Neural cell (in vitro differentiated cells): Measurements from ENCODE around the gene SEZ6L2. TPM values are rescaled to one million over a fixed set of nuclear protein-coding genes. Genes with fewer than 3 reads are reported as not detected.
A peak's percentile ranks its signal among the peaks of the same experiment; 100 is the strongest.

Source experiments
- H2AFZ ChIP-seq: fragments of 200-600, 300-800 bp; sonication (generic), shearing (Covaris generic); 2 replicates; pipeline ENCODE4 v1.6.0; 2014; ENCODE audit warnings: low read depth, mild to moderate bottlenecking, antibody characterized with exemption, low read length, moderate library complexity
- H3F3A ChIP-seq: fragments of 200-600 bp; shearing (Covaris generic); 2 replicates; pipeline ENCODE4 v1.6.1; 2016; ENCODE audit warnings: mild to moderate bottlenecking, moderate library complexity, mixed read lengths, antibody characterized with exemption, low read length; ENCODE audit not compliant: insufficient read depth, poor library complexity, severe bottlenecking
- H3K27ac ChIP-seq: fragments of 200-600, 300-800 bp; sonication (generic), shearing (Covaris generic); 2 replicates; pipeline ENCODE4 v1.5.1; 2014; ENCODE audit warnings: mild to moderate bottlenecking, low read length, moderate library complexity
- H3K27me3 ChIP-seq: fragments of 300-800, 200-600 bp; sonication (generic), shearing (Covaris generic); 2 replicates; pipeline ENCODE4 v1.6.0; 2014; ENCODE audit warnings: mild to moderate bottlenecking, low read depth, low read length, moderate library complexity; ENCODE audit not compliant: insufficient read depth
- H3K36me3 ChIP-seq: fragments of 300-800, 200-600 bp; sonication (generic), shearing (Covaris generic); 2 replicates; pipeline ENCODE4 v1.5.1; 2014; ENCODE audit warnings: mild to moderate bottlenecking, antibody characterized with exemption, low read length, moderate library complexity; ENCODE audit not compliant: insufficient read depth
- H3K4me2 ChIP-seq: fragments of 300-800, 200-600 bp; sonication (generic), shearing (Covaris generic); 2 replicates; pipeline ENCODE4 v1.6.0; 2014; ENCODE audit warnings: mild to moderate bottlenecking, low read length
- H3K4me3 ChIP-seq: fragments of 300-800, 200-600 bp; sonication (generic), shearing (Covaris generic); 2 replicates; pipeline ENCODE4 v1.5.1; 2014; ENCODE audit warnings: mild to moderate bottlenecking, low read length, moderate library complexity
- H3K79me2 ChIP-seq: fragments of 200-600 bp; shearing (Covaris generic); replicated peaks from 2 replicates; pipeline ENCODE4 v1.6.0; 2014; ENCODE audit warnings: mild to moderate bottlenecking, low read length, moderate library complexity; ENCODE audit not compliant: insufficient read depth
- H3K9ac ChIP-seq: fragments of 300-800, 200-600 bp; sonication (generic), shearing (Covaris generic); 2 replicates; pipeline ENCODE4 v1.6.1; 2016; ENCODE audit warnings: mild to moderate bottlenecking, low read length, mixed read lengths
- H3K9me2 ChIP-seq: fragments of 200-600 bp; shearing (Covaris generic); 2 replicates; pipeline ENCODE4 v1.6.1; 2016; ENCODE audit warnings: mild to moderate bottlenecking, low read length, mixed read lengths; ENCODE audit not compliant: insufficient read depth
- H3K9me3 ChIP-seq: fragments of 200-600, 300-800 bp; sonication (generic), shearing (Covaris generic); 2 replicates; pipeline ENCODE4 v1.6.1; 2016; ENCODE audit warnings: mild to moderate bottlenecking, mixed run types, low read length, moderate library complexity, mixed read lengths
- H4K20me1 ChIP-seq: fragments of 200-600 bp; shearing (Covaris generic); 2 replicates; pipeline ENCODE4 v1.6.1; 2016; ENCODE audit warnings: mild to moderate bottlenecking, mixed run types; ENCODE audit not compliant: insufficient read depth
- CTCF ChIP-seq: fragments of 450-650 bp; IDR thresholded peaks from 2 replicates; pipeline ENCODE4 v1.5.1; 2014; ENCODE audit warnings: antibody characterized with exemption, mild to moderate bottlenecking, moderate library complexity; ENCODE audit not compliant: poor library complexity, severe bottlenecking
- EP300 ChIP-seq: fragments of 450-650 bp; conservative IDR thresholded peaks from 2 replicates; pipeline ENCODE4 v1.6.1; 2014; ENCODE audit warnings: antibody characterized with exemption, mild to moderate bottlenecking, moderate library complexity; ENCODE audit not compliant: poor library complexity, severe bottlenecking
- EZH2 ChIP-seq: fragments of 200-600, 300-800 bp; shearing (Covaris generic), sonication (generic); IDR thresholded peaks from 2 replicates; pipeline ENCODE4 v1.6.1; 2014; ENCODE audit warnings: antibody characterized with exemption, low read length, borderline replicate concordance, mild to moderate bottlenecking; ENCODE audit not compliant: insufficient read depth, poor library complexity, severe bottlenecking
- MXI1 ChIP-seq: fragments of 450-650 bp; conservative IDR thresholded peaks from 2 replicates; pipeline ENCODE4 v1.6.1; 2014; ENCODE audit warnings: antibody characterized with exemption, mild to moderate bottlenecking; ENCODE audit not compliant: poor library complexity, severe bottlenecking
- POLR2AphosphoS5 ChIP-seq: IDR thresholded peaks from 2 replicates; pipeline ENCODE4 v1.6.1; 2012
- RAD21 ChIP-seq: fragments of 450-650 bp; conservative IDR thresholded peaks from 2 replicates; pipeline ENCODE4 v1.6.1; 2014; ENCODE audit warnings: antibody characterized with exemption, mild to moderate bottlenecking, moderate library complexity
- REST ChIP-seq: IDR thresholded peaks from 2 replicates; pipeline ENCODE4 v1.6.1; 2012; ENCODE audit warnings: borderline replicate concordance
- SMC3 ChIP-seq: fragments of 450-650 bp; conservative IDR thresholded peaks from 2 replicates; pipeline ENCODE4 v1.6.1; 2014; ENCODE audit warnings: antibody characterized with exemption, mild to moderate bottlenecking, moderate library complexity; ENCODE audit not compliant: poor library complexity
- TAF1 ChIP-seq: IDR thresholded peaks from 2 replicates; pipeline ENCODE4 v1.6.1; 2012; ENCODE audit warnings: low read depth
- polyA plus RNA-seq: library from polyadenylated mRNA; depleted of rRNA; stranded (reverse); fragments of >200 nt; gene quantifications from 2 replicates; pipeline ENCODE4 v1.2.3, GENCODE V29; 2014

SEZ6L2 gene
- polyA plus RNA-seq, 1 donor from 2014 or later = 48.8 TPM

- Histone ChIP-seq H3K9ac (no peak overlapping the region), H3K27me3 (no peaks in the 10 kb centered on the region), H3K9me3 (no peaks in the 10 kb centered on the region), H3F3A (no peaks in the 10 kb centered on the region), H3K4me3 (no peak overlapping the region), H3K9me2 (no peaks in the 10 kb centered on the region), H3K4me2 (no peak overlapping the region), H2AFZ (no peak overlapping the region), H3K36me3 (no peaks in the 10 kb centered on the region), H3K27ac (no peak overlapping the region), H3K79me2 (no peaks in the 10 kb centered on the region), H4K20me1 (no peaks in the 10 kb centered on the region)
- TF ChIP-seq POLR2AphosphoS5 = no peak
- no peak for TF ChIP-seq SMC3
- TF ChIP-seq REST = no peak
- no peak for TF ChIP-seq EZH2
- TF ChIP-seq RAD21 = no peak
- TF ChIP-seq TAF1 = no peak
These were observed 49.8 kb downstream of the SEZ6L2 start for GRCh38 chr16:29849505-29849904.

- no peak overlapping the region for H3K27ac ChIP-seq
These were observed 50.7 kb downstream of the SEZ6L2 start for GRCh38 chr16:29848420-29849297.

More at GRCh38 chr16:29848420-29849297, 50.7 kb downstream of the SEZ6L2 start:
- Histone ChIP-seq H3K9me3 (no peaks in the 10 kb centered on the region), H3F3A (no peaks in the 10 kb centered on the region), H3K36me3 (no peaks in the 10 kb centered on the region), H2AFZ (no peak overlapping the region), H3K4me2 (no peak overlapping the region), H3K27me3 (no peaks in the 10 kb centered on the region), H3K9ac (no peak overlapping the region), H3K9me2 (no peaks in the 10 kb centered on the region), H4K20me1 (no peaks in the 10 kb centered on the region), H3K4me3 (no peak overlapping the region), H3K79me2 (no peaks in the 10 kb centered on the region)
- TF ChIP-seq EP300 (no peak), TAF1 (no peak), POLR2AphosphoS5 (no peak), EZH2 (no peak), REST (no peak), CTCF (peak; percentile 33), MXI1 (no peak), SMC3 (peak; percentile 24)
